WERI-Rb-1 (cell line): ENCODE measurements around the gene RMI2.

Source experiments
- DNase-seq: peaks from one replicate; pipeline ENCODE4 v3.0.0-alpha.2; 2020
- H3K27ac ChIP-seq: fragments of 250-450 bp; sonication (Bioruptor Pico); 2 replicates; pipeline ENCODE4 v1.5.1; 2020; ENCODE audit warnings: mild to moderate bottlenecking, moderate library complexity
- H3K27me3 ChIP-seq: fragments of 250-450 bp; sonication (Bioruptor Pico); 2 replicates; pipeline ENCODE4 v1.5.1; 2021; ENCODE audit warnings: mild to moderate bottlenecking, low read depth, moderate library complexity; ENCODE audit not compliant: insufficient read depth, severe bottlenecking
- H3K36me3 ChIP-seq: fragments of 250-450 bp; sonication (Bioruptor Pico); 2 replicates; pipeline ENCODE4 v1.5.1; 2020; ENCODE audit warnings: mild to moderate bottlenecking, moderate library complexity
- H3K4me3 ChIP-seq: 2 replicates; pipeline ENCODE4 v1.5.1; 2011; ENCODE audit warnings: low read depth, mild to moderate bottlenecking, control low read depth, low read length
- H3K9me3 ChIP-seq: fragments of 250-450 bp; sonication (Bioruptor Pico); 2 replicates; pipeline ENCODE4 v1.5.1; 2021; ENCODE audit warnings: mild to moderate bottlenecking, moderate library complexity; ENCODE audit not compliant: severe bottlenecking
- CTCF ChIP-seq: IDR thresholded peaks from 2 replicates; pipeline ENCODE4 v1.5.1; 2011; ENCODE audit warnings: low read depth, mild to moderate bottlenecking, control low read depth, inconsistent platforms, low read length

Gene RMI2

DNA sequence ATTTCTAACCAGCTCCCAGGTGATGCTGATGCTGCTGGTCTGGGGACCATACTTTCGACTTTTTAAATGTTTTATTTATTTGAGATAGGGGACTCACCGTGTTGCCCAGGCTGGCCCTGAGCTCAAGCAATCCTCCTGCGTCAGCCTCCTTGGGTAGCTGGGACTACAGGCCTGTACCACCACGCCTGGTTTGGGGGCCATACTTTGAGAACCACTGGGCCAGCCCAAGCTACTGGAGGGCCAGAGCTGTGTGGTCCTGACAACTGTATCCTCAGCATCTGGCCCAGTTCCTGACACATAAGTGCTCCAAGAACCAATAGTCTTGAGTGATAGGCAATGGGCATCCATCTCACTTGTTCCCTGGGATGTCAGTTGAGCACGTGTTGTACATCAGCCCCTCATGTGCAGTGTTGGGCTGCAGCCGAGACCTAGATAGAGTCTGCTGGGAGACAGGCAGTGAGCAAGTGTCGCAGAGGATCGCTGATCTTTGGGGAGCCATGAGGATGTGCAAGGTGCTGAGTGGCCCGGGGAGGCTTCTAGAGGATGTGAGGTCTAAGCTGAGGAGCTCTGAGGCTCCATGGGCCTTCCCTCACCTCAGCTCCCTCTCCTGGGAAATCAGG, 1.6 kb downstream of the RMI2 start:
- no peak overlapping the region for H3K4me3 ChIP-seq

GRCh38 chr16:11347831-11348230, 2.6 kb downstream of the RMI2 start:
- TF ChIP-seq CTCF: no peak
- DNase-seq: no peak
- Histone ChIP-seq H3K9me3 (no peaks in the 10 kb centered on the region), H3K4me3 (no peak overlapping the region), H3K27ac (no peak overlapping the region), H3K27me3 (no peaks in the 10 kb centered on the region), H3K36me3 (peaks cover 9% of the 10 kb centered on the region; the same call in 1 of the 2 replicates)

More for the DNA sequence above, 1.6 kb downstream of the RMI2 start:
- no peaks in the 10 kb centered on the region for H3K9me3 ChIP-seq
- no peak for DNase-seq
- no peak overlapping the region for H3K27ac ChIP-seq
- TF ChIP-seq CTCF: no peak
- H3K36me3 ChIP-seq: 0 out of 2 replicates have a peak, but pooled peaks cover 7% of the 10 kb centered on the region
- H3K27me3 ChIP-seq: no peaks in the 10 kb centered on the region

DNA sequence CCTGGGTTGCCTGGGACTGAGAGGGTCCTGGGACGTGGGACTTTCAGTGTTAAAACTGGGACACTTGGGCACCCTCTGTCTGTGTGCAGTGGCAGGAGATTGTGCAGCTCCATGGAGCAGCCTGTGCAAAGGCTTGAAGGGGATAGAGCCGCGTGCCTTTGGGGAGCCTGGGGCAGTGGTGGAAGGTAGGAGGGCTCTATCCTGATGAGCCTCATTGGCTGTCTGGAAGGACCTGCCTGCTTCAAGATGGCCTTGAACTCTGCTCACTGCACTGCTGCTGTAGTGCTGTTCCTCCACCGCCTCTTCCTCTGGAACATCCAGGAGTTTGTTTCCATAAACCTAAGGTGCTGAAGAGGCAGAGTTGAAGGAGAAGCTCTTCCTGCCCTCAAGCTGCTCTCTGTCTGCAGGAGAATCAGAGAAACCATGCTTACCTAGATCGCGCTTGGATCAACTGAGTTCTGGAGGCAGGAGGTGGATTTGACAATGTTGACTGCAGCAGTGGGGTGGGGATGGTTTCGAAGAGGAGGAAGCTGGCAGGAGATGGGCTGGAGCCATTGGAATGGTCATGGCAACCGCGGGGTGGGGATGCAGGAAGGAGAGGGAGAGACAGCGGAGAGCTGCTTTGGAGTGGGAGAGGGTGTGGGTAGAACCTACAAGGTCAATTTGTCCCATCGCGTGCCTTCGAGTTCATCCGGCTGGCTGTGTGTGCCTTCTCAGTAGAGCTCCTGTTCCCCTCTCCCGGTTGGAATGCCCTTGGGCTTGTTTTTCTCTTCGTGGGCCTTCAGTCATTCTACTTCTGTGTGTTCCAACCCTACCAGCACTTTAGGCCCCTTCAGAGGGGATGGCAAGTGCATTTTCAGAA, 3.7 kb downstream of the RMI2 start:
- TF ChIP-seq CTCF: no peak
- DNase-seq: no peak
- H3K27ac ChIP-seq: no peak overlapping the region
- no peaks in the 10 kb centered on the region for H3K9me3 ChIP-seq
- H3K27me3 ChIP-seq: no peaks in the 10 kb centered on the region
- no peak overlapping the region for H3K4me3 ChIP-seq
- H3K36me3 ChIP-seq: peaks cover 13% of the 10 kb centered on the region; the same call in 1 of the 2 replicates

- Histone ChIP-seq H3K9me3 (no peaks in the 10 kb centered on the region), H3K27ac (no peak overlapping the region), H3K36me3 (peaks cover 13% of the 10 kb centered on the region; the same call in 1 of the 2 replicates), H3K27me3 (no peaks in the 10 kb centered on the region), H3K4me3 (no peak overlapping the region)
- DNase-seq: no peak
- no peak for TF ChIP-seq CTCF
Observed at GRCh38 chr16:11349599-11350276, 4.5 kb downstream of the RMI2 start.

GRCh38 chr16:11350519-11350918, 5.3 kb downstream of the RMI2 start:
- H3K27ac ChIP-seq: no peak overlapping the region
- peaks cover 13% of the 10 kb centered on the region; the same call in 1 of the 2 replicates for H3K36me3 ChIP-seq
- no peak overlapping the region for H3K4me3 ChIP-seq
- no peaks in the 10 kb centered on the region for H3K9me3 ChIP-seq
- no peak for DNase-seq
- TF ChIP-seq CTCF: no peak
- no peaks in the 10 kb centered on the region for H3K27me3 ChIP-seq
